GM15510 (cell line): ENCODE data around the gene KCND3.

Experiments
- POLR2A ChIP-seq: IDR thresholded peaks from 3 replicates; pipeline ENCODE4 v1.6.1; 2011; ENCODE audit warnings: borderline replicate concordance; ENCODE audit not compliant: insufficient read length; ENCODE audit errors: extremely low read depth

The KCND3 gene

GRCh38 chr1:111870181-111870580 is 119.3 kb downstream of the KCND3 start:
- TF ChIP-seq POLR2A = no peak

- TF ChIP-seq POLR2A = no peak
Observed at GRCh38 chr1:111867868-111868440, 121.5 kb downstream of the KCND3 start.

- TF ChIP-seq POLR2A = no peak
Observed at GRCh38 chr1:111864862-111865261, 124.6 kb downstream of the KCND3 start.

- TF ChIP-seq POLR2A = no peak
Observed at GRCh38 chr1:111863401-111863800, 126.1 kb downstream of the KCND3 start.

GRCh38 chr1:111862599-111862998 is 126.9 kb downstream of the KCND3 start:
- TF ChIP-seq POLR2A = no peak

- no peak for TF ChIP-seq POLR2A
Observed at GRCh38 chr1:111861523-111861922, 127.9 kb downstream of the KCND3 start.

- TF ChIP-seq POLR2A = no peak
Observed at GRCh38 chr1:111857194-111857651, 132.2 kb downstream of the KCND3 start.

GRCh38 chr1:111856411-111857185 is 132.9 kb downstream of the KCND3 start:
- no peak for TF ChIP-seq POLR2A

GRCh38 chr1:111855260-111855659 is 134.2 kb downstream of the KCND3 start:
- no peak for TF ChIP-seq POLR2A

GRCh38 chr1:111852261-111852721 is 137.2 kb downstream of the KCND3 start:
- no peak for TF ChIP-seq POLR2A

- TF ChIP-seq POLR2A = no peak
Observed at GRCh38 chr1:111851552-111851951, 137.9 kb downstream of the KCND3 start.

- no peak for TF ChIP-seq POLR2A
Observed at GRCh38 chr1:111850109-111850508, 139.4 kb downstream of the KCND3 start.

- no peak for TF ChIP-seq POLR2A
Observed at GRCh38 chr1:111848852-111849545, 140.5 kb downstream of the KCND3 start.

GRCh38 chr1:111847466-111847865 is 142.0 kb downstream of the KCND3 start:
- no peak for TF ChIP-seq POLR2A

- no peak for TF ChIP-seq POLR2A
Observed at GRCh38 chr1:111846842-111847241, 142.6 kb downstream of the KCND3 start.

GRCh38 chr1:111843177-111843576 is 146.3 kb downstream of the KCND3 start:
- no peak for TF ChIP-seq POLR2A

GRCh38 chr1:111842411-111842810 is 147.1 kb downstream of the KCND3 start:
- no peak for TF ChIP-seq POLR2A

GRCh38 chr1:111841746-111842145 is 147.7 kb downstream of the KCND3 start:
- TF ChIP-seq POLR2A = no peak
